ENCODE measurements around the gene WDR31.

Gene WDR31

DNA sequence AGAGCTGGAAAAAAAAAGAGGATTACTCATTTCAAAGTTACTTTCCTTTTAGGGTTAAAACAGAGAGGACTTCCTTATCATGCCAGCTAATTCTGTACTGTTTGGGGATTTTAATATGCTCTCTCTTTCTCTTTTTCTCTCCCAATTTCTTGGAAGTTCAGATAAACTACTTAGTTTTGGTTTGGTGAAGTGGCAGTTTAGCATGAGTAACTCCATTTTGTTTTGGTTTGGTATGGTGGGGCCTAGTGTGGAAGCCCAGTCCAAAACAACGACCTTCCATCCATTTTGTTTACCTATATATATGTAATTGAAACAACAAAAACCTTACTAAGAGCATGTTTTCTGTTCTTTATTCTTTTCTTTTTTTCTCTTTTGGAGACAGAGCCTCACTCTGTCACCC is 5.6 kb upstream of the WDR31 start:
- no peak for TF ChIP-seq CTCF (conservative IDR thresholded peaks at IDR 0.05; ENCODE audit: low read depth, low read length)
- no peak for DNase-seq (ENCODE audit: low read depth)
- no peak overlapping the region for H3K4me3 ChIP-seq (ENCODE audit: low read depth, low read length)

DNA sequence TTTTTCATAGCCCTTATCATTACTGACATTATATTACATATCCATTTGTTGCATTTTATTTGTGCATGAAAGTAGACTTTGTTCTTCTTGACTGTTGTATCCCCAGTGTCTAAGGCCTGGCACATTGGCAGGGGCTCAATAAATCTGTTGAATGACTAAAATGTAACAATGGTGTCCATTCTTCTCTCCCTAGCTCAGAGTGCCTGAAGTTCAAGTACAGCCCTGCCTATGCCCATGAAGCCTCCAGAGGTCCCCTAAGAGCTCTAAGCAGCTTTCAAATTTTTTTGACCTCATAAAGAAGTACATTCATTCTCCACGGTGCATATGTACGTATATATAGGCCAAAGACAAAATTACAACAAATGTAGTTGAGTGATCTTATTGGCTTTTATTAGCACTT is 5.1 kb upstream of the WDR31 start:
- DNase-seq (ENCODE audit: low read depth): no peak
- TF ChIP-seq CTCF (conservative IDR thresholded peaks at IDR 0.05; ENCODE audit: low read depth, low read length): no peak
- H3K4me3 ChIP-seq (ENCODE audit: low read depth, low read length): no peak overlapping the region

- DNase-seq (ENCODE audit: low read depth): peak; percentile 67
- no peak overlapping the region for H3K4me3 ChIP-seq (ENCODE audit: low read depth, low read length)
- no peak for TF ChIP-seq CTCF (conservative IDR thresholded peaks at IDR 0.05; ENCODE audit: low read depth, low read length)
These were observed 3.7 kb upstream of the WDR31 start for GRCh38 chr9:113343732-113344231.

DNA sequence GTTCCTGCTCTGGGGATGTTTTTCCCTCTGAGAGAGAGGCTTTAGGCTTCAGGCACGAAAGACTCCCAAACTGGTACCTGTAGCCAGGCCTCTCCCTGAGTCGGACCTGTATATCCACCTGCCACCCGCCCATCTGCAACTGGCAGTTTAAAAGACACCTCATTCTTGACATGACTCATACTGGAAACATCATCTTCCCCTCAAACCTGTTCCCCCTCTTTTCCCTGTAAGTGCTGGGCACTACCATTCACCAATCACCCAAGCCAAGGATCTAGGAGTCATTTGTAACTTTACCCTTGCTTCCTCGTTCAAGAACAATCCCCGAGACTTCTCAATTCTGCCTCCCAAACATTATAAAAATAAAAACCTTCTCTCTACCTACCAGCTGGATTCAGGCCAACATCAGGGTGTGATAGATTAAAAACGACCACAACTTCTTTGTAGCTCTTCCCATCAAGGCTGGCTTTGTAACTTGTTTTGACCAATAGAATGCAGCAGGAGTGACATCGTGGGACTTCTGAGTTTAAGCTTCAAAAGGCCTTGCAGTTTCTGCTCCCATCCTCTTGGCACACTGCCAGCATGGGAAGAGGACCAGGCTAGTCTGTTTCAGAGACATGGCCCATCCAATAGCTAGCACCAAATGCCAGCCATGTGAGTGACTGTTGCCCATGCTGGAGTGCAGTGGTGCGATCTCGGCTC is 1.8 kb upstream of the WDR31 start:
- TF ChIP-seq CTCF (conservative IDR thresholded peaks at IDR 0.05; ENCODE audit: low read depth, low read length): no peak
- no peak for DNase-seq (ENCODE audit: low read depth)

GRCh38 chr9:113337714-113338113 is 2.4 kb downstream of the WDR31 start:
- H3K4me3 ChIP-seq (ENCODE audit: low read depth, low read length): no peak overlapping the region
- TF ChIP-seq CTCF (conservative IDR thresholded peaks at IDR 0.05; ENCODE audit: low read depth, low read length): no peak
- DNase-seq (ENCODE audit: low read depth): no peak

More for the DNA sequence above, 1.8 kb upstream of the WDR31 start:
- no peak overlapping the region for H3K4me3 ChIP-seq (ENCODE audit: low read depth, low read length)

- no peak overlapping the region for H3K4me3 ChIP-seq (ENCODE audit: low read depth, low read length)
- DNase-seq (ENCODE audit: low read depth): no peak
- TF ChIP-seq CTCF (conservative IDR thresholded peaks at IDR 0.05; ENCODE audit: low read depth, low read length): no peak
These were observed 8.3 kb downstream of the WDR31 start for GRCh38 chr9:113331780-113332179.
